Fibroblast of the aortic adventitia (primary cell): ENCODE measurements around the gene CCDC8. TPM values are rescaled to one million over a fixed set of nuclear protein-coding genes. Genes with fewer than 3 reads are reported as not detected.
A peak's percentile ranks its signal among the peaks of the same experiment; 100 is the strongest.
"Not testable (repeated sequence)": the region's sequence is repeated elsewhere in the genome, so short reads cannot be mapped to it uniquely, and the experiment has no call there.

Experiments used
- DNase-seq: peaks from one replicate; pipeline ENCODE4 v3.0.0-alpha.2; 2010; ENCODE audit warnings: low read depth
- H3K4me3 ChIP-seq: 2 replicates; pipeline ENCODE4 v1.5.1; 2011; ENCODE audit warnings: low read depth, mild to moderate bottlenecking, control low read depth, low read length, moderate library complexity
- CTCF ChIP-seq: IDR thresholded peaks from 2 replicates; pipeline ENCODE4 v1.5.1; 2011; ENCODE audit warnings: mild to moderate bottlenecking, low read length, control low read depth, inconsistent platforms; ENCODE audit not compliant: insufficient read depth
- total RNA-seq: library from RNA; depleted of rRNA; stranded (reverse); fragments of >200 nt; gene quantifications from 2 replicates; pipeline ENCODE4 v1.2.3, GENCODE V29; 2012; ENCODE audit warnings: low replicate concordance

Gene CCDC8
- total RNA-seq, 1 donor, result 8.5 TPM

- peak overlapping the region; percentile 51 for H3K4me3 ChIP-seq
- peak; percentile 59 for DNase-seq
- TF ChIP-seq CTCF, result peak; percentile 31
Observed at GRCh38 chr19:46404055-46404752, 9.2 kb downstream of the CCDC8 start.

GRCh38 chr19:46402725-46403124 lies 10.6 kb downstream of the CCDC8 start:
- TF ChIP-seq CTCF, result no peak
- no peak for DNase-seq
- no peak overlapping the region for H3K4me3 ChIP-seq

- DNase-seq, H3K4me3 ChIP-seq: not testable (repeated sequence)
Observed at GRCh38 chr19:46397801-46398479, 15.4 kb downstream of the CCDC8 start.

- peak; percentile 52 for DNase-seq
- no peak overlapping the region for H3K4me3 ChIP-seq
- no peak for TF ChIP-seq CTCF
Observed at GRCh38 chr19:46394402-46394797, 19.0 kb downstream of the CCDC8 start.

GRCh38 chr19:46393456-46394401 lies 19.6 kb downstream of the CCDC8 start:
- no peak for DNase-seq
- no peak overlapping the region for H3K4me3 ChIP-seq
- no peak for TF ChIP-seq CTCF

- H3K4me3 ChIP-seq, result no peak overlapping the region
- DNase-seq, result peak; percentile 49
- TF ChIP-seq CTCF, result no peak
Observed at GRCh38 chr19:46392837-46393236, 20.5 kb downstream of the CCDC8 start.
